ENCODE results near the gene PHF21B. TPM values are rescaled to one million over a fixed set of nuclear protein-coding genes. Genes with fewer than 3 reads are reported as not detected.

The PHF21B gene
- total RNA-seq, 2 experiments from 2014 or later = 0.10 TPM; not detected in 1

DNA sequence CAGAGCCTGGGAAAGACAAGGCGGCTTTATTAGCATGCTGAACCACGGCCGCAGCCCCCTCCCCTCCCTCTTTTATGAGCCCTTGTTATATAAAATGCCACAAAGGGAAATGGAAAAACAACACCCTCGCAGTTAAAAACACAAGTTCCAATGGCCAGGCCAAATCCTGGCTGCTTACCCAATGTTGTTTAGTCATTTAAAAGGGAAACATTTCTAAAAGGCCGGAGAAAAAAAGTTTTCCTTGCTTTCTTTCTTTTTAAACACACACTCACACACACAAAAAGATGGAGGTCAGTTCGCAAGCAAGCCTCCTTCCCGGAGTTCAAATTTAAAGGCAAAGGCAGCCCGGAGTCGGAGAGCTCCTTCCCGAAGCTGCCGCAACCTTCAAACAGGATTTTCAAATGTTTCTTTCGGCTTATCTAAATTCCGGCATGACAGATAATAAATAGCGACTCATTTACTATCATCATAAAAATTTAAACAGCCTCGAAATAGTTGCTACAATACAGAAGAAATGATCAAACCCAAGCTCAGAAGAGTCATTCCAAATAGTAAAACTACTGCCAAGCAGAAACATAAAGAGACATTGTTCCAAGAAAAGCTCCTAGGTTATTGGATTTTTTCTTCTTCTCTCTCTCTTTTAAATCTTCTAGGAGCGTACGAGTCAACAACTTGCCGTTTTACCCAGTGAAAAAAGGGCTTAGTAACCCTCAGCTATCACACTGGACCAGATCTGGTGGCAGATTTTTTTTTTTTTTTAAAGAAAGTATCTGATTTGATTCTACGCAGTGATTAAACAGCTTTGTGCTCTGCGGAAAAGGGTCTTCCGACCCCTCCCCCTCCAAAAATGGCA, 3.5 kb downstream of the PHF21B start:
- no peaks in the 10 kb centered on the region for H3K36me3 Mint-ChIP-seq
- peaks cover 15% of the 10 kb centered on the region for H3K4me1 Mint-ChIP-seq
- H3K4me3 Mint-ChIP-seq = peak overlapping the region; percentile 29
- DNase-seq = no peak
- H3K27ac Mint-ChIP-seq = no peak overlapping the region
- peaks cover 71% of the 10 kb centered on the region for H3K27me3 Mint-ChIP-seq
- no peaks in the 10 kb centered on the region for H3K9me3 Mint-ChIP-seq

GRCh38 chr22:45001653-45002052, 8.2 kb downstream of the PHF21B start:
- Mint-ChIP-seq H3K27me3 (peaks cover 63% of the 10 kb centered on the region), H3K9me3 (no peaks in the 10 kb centered on the region), H3K27ac (no peak overlapping the region), H3K4me3 (no peak overlapping the region), H3K4me1 (peaks cover 7% of the 10 kb centered on the region), H3K36me3 (no peaks in the 10 kb centered on the region)
- no peak for DNase-seq

DNA sequence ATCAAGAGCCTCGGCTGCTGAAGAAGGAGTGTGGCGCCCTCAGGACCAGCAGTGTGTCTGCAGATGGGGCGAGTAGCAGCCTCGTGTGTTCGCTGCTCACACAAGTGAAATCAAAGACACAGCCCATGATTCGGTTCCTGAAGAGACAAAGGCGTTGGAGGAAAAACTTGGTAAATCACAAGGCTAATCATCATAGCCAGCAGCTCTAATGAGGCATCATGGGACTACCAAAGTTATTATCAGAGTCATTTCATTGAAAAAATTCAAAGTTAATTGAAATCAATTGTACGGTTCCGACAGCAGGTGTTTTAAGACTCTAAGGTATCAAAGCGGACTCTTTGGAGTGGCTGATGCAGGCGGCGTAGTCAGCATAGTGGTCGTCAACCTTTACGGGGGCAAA, 9.5 kb downstream of the PHF21B start:
- no peak overlapping the region for H3K4me3 Mint-ChIP-seq
- no peaks in the 10 kb centered on the region for H3K4me1 Mint-ChIP-seq
- peaks cover 50% of the 10 kb centered on the region for H3K27me3 Mint-ChIP-seq
- H3K36me3 Mint-ChIP-seq = no peaks in the 10 kb centered on the region
- DNase-seq = no peak
- no peak overlapping the region for H3K27ac Mint-ChIP-seq
- H3K9me3 Mint-ChIP-seq = no peaks in the 10 kb centered on the region

DNA sequence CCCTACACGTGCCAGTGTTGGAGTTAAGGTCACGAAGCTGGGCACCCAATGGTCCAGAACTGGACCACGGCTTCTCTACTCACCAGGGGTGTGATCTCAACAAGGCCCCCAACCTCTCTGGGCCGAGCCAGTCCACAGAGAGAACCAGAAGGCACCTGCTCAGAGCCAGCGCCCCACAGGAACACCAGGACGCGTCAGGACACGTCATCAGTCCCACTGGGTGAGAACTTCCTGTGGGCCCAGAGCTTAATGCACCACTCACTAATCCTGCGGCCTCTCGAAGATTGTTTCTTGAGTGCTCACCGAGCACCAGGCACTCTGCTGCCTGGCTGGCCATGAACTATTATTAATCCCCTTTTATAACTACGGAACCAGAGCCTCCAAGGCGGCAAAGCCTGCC, 10.1 kb downstream of the PHF21B start:
- Mint-ChIP-seq H3K27ac (no peak overlapping the region), H3K4me3 (no peak overlapping the region), H3K9me3 (no peaks in the 10 kb centered on the region), H3K36me3 (no peaks in the 10 kb centered on the region), H3K4me1 (no peaks in the 10 kb centered on the region), H3K27me3 (peaks cover 43% of the 10 kb centered on the region)
- DNase-seq = no peak

GRCh38 chr22:44999231-44999630, 10.6 kb downstream of the PHF21B start:
- no peak for DNase-seq
- H3K4me1 Mint-ChIP-seq = no peaks in the 10 kb centered on the region
- no peaks in the 10 kb centered on the region for H3K36me3 Mint-ChIP-seq
- H3K4me3 Mint-ChIP-seq = no peak overlapping the region
- no peaks in the 10 kb centered on the region for H3K9me3 Mint-ChIP-seq
- H3K27ac Mint-ChIP-seq = no peak overlapping the region
- H3K27me3 Mint-ChIP-seq = peaks cover 39% of the 10 kb centered on the region

DNA sequence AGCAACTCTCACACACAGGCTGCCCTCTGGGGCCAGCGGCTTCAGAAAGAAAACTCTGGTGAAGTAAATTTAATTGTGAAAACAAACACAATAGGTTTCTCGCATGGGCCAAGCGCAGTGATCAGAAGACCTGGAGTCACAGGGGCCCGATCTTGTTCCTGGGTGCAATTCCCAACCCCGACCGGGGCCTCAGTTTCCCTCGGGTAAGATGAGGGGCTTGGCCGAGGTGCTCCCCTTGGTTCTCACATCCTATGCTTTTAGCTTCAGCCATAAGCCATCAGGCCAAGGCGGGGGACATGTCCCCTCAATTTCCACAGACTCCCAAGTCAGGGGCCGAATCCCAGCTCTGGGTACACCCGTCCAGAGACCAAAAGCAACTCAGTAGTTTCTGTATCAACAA, 11.5 kb downstream of the PHF21B start:
- Mint-ChIP-seq H3K9me3 (no peaks in the 10 kb centered on the region), H3K36me3 (no peaks in the 10 kb centered on the region), H3K27ac (no peak overlapping the region), H3K4me1 (no peaks in the 10 kb centered on the region), H3K27me3 (peaks cover 30% of the 10 kb centered on the region), H3K4me3 (no peak overlapping the region)
- no peak for DNase-seq

DNA sequence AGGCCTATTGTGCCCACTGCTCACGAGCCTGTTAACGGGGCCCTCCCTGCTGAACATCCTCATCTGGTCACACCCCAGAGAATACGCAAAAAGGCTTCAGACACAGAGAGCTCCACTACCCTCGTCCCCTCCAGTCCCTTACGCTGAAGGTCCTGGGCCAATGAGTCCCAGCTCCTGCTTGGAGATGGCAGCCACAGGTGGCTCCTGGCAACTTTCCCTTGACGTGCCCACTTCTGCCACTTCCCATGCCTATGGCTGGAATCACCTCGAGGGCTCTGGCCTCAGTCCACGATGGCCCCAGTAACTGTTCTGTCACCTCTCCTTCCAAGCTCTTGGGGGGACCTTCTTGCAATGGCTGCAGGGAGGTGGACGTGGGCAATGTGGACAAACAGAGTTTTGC, 12.7 kb downstream of the PHF21B start:
- peaks cover 20% of the 10 kb centered on the region for H3K27me3 Mint-ChIP-seq
- no peak for DNase-seq
- H3K36me3 Mint-ChIP-seq = no peaks in the 10 kb centered on the region
- H3K4me3 Mint-ChIP-seq = no peak overlapping the region
- H3K9me3 Mint-ChIP-seq = no peaks in the 10 kb centered on the region
- H3K27ac Mint-ChIP-seq = no peak overlapping the region
- H3K4me1 Mint-ChIP-seq = no peaks in the 10 kb centered on the region

DNA sequence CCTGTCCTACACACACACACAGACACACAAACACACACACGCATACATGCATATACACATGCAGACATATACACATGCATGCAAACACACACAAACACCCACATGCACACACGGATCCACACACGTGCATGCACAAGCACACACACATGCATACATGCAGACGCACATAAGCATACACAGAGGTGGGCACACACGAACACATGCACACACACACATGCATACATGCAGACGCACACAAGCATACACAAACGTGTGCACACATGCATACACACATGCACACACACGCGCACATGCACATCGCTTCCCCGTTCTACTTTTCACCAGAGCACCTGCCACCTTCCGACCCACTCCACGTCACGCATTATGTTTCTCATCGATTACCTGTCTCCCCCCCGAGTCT, 13.2 kb downstream of the PHF21B start:
- no peaks in the 10 kb centered on the region for H3K9me3 Mint-ChIP-seq
- H3K4me3 Mint-ChIP-seq = no peak overlapping the region
- H3K36me3 Mint-ChIP-seq = no peaks in the 10 kb centered on the region
- H3K4me1 Mint-ChIP-seq = no peaks in the 10 kb centered on the region
- no peak overlapping the region for H3K27ac Mint-ChIP-seq
- H3K27me3 Mint-ChIP-seq = peaks cover 18% of the 10 kb centered on the region
- no peak for DNase-seq

GRCh38 chr22:44996120-44996519, 13.7 kb downstream of the PHF21B start:
- Mint-ChIP-seq H3K36me3 (no peaks in the 10 kb centered on the region), H3K4me1 (no peaks in the 10 kb centered on the region), H3K9me3 (no peaks in the 10 kb centered on the region), H3K27ac (no peak overlapping the region), H3K4me3 (no peak overlapping the region), H3K27me3 (peaks cover 17% of the 10 kb centered on the region)
- no peak for DNase-seq

DNA sequence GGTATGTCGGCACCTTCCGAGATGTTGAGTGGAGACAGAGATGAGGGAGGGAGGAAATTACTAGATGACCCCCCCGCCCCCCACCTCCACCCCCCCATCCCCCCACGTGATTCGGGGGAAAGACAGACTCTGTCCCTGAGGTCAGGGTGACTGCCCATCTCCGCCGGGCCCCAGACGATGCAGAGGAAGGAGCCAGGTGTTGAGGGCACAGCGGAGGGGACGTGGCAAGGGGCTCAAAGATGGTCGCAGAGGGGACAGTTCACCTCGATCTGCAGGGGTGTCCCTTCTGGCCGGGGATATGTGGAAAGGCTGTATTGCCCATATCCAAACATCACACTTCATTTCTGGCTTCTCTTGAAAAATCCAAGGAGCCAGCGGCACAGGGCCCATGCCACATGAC, 14.1 kb downstream of the PHF21B start:
- Mint-ChIP-seq H3K4me1 (no peaks in the 10 kb centered on the region), H3K27ac (no peak overlapping the region), H3K4me3 (no peak overlapping the region), H3K27me3 (peaks cover 14% of the 10 kb centered on the region), H3K9me3 (no peaks in the 10 kb centered on the region), H3K36me3 (no peaks in the 10 kb centered on the region)
- DNase-seq = no peak

DNA sequence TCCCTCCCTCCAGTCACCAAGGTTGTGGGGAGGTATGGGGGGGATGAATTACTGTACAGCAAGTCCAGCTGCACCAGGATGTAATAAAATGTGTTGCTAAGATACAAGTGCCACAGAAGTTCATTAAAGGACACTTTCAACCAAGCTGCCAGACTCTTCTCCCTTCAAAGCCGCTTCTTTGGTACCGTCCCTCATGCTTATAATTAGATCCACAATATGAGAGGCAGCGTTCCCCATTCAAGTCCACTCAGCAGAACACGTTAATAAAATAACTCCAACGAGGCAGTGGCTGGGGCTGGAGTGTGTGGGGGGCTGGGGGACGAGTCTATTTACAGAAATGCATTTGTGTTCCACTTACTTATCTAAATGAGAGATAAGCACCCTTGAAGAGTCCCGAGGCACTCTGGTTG, 14.7 kb downstream of the PHF21B start:
- H3K36me3 Mint-ChIP-seq = no peaks in the 10 kb centered on the region
- no peaks in the 10 kb centered on the region for H3K4me1 Mint-ChIP-seq
- no peak overlapping the region for H3K4me3 Mint-ChIP-seq
- DNase-seq = no peak
- H3K27me3 Mint-ChIP-seq = peaks cover 10% of the 10 kb centered on the region
- no peak overlapping the region for H3K27ac Mint-ChIP-seq
- H3K9me3 Mint-ChIP-seq = no peaks in the 10 kb centered on the region

- peaks cover 10% of the 10 kb centered on the region for H3K27me3 Mint-ChIP-seq
- H3K4me3 Mint-ChIP-seq = no peak overlapping the region
Observed at GRCh38 chr22:44994399-44995104, 15.3 kb downstream of the PHF21B start.

GRCh38 chr22:44992166-44992565, 17.6 kb downstream of the PHF21B start:
- no peaks in the 10 kb centered on the region for H3K36me3 Mint-ChIP-seq
- no peaks in the 10 kb centered on the region for H3K27me3 Mint-ChIP-seq
- no peak overlapping the region for H3K4me3 Mint-ChIP-seq
- no peak overlapping the region for H3K27ac Mint-ChIP-seq
- H3K9me3 Mint-ChIP-seq = no peaks in the 10 kb centered on the region
- H3K4me1 Mint-ChIP-seq = no peaks in the 10 kb centered on the region
- DNase-seq = no peak

More at GRCh38 chr22:44994399-44995104, 15.3 kb downstream of the PHF21B start:
- no peak for DNase-seq
- H3K27ac Mint-ChIP-seq = no peak overlapping the region
- H3K4me1 Mint-ChIP-seq = no peaks in the 10 kb centered on the region
- no peaks in the 10 kb centered on the region for H3K9me3 Mint-ChIP-seq
- no peaks in the 10 kb centered on the region for H3K36me3 Mint-ChIP-seq

GRCh38 chr22:44991218-44991617, 18.6 kb downstream of the PHF21B start:
- no peaks in the 10 kb centered on the region for H3K27me3 Mint-ChIP-seq
- no peaks in the 10 kb centered on the region for H3K9me3 Mint-ChIP-seq
- H3K27ac Mint-ChIP-seq = no peak overlapping the region
- H3K4me3 Mint-ChIP-seq = no peak overlapping the region
- H3K36me3 Mint-ChIP-seq = no peaks in the 10 kb centered on the region
- no peak for DNase-seq
- H3K4me1 Mint-ChIP-seq = no peaks in the 10 kb centered on the region

DNA sequence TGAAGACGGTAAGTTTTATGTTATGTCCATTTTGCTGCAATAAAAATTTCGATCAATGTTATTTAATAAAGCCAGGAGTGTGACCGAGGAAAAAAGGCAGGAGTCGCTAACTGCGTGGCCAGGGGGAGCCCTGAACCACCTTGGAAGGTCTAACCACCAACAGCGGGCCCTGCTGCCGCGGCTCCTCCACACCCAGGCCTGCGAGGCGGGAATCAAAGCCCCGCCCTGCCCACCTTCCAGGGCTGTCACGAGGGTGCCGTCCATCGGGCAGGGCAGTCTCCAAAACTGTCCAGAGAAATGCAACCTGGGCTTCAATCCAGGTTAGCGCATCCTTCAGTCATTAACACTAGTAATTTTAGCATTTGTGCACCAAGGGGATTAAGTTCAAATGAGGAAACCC, 19.0 kb downstream of the PHF21B start:
- Mint-ChIP-seq H3K36me3 (no peaks in the 10 kb centered on the region), H3K27me3 (no peaks in the 10 kb centered on the region), H3K4me3 (no peak overlapping the region), H3K4me1 (no peaks in the 10 kb centered on the region), H3K9me3 (no peaks in the 10 kb centered on the region), H3K27ac (no peak overlapping the region)
- DNase-seq = no peak

- no peaks in the 10 kb centered on the region for H3K4me1 Mint-ChIP-seq
- no peaks in the 10 kb centered on the region for H3K27me3 Mint-ChIP-seq
- H3K4me3 Mint-ChIP-seq = no peak overlapping the region
- no peaks in the 10 kb centered on the region for H3K36me3 Mint-ChIP-seq
- H3K9me3 Mint-ChIP-seq = no peaks in the 10 kb centered on the region
- no peak overlapping the region for H3K27ac Mint-ChIP-seq
- no peak for DNase-seq
Observed at GRCh38 chr22:44990328-44990727, 19.5 kb downstream of the PHF21B start.
